IPS DF 4.7 (cell line): Measurements from ENCODE around the gene ZC3HAV1.

Source experiments
- DNase-seq: peaks from one replicate; pipeline ENCODE4 v3.0.0-alpha.2; 2013; ENCODE audit warnings: low spot score; ENCODE audit errors: extremely low read depth

Gene ZC3HAV1

GRCh38 chr7:139023076-139023475, 86.4 kb downstream of the ZC3HAV1 start:
- DNase-seq: no peak

GRCh38 chr7:139022286-139022685, 87.2 kb downstream of the ZC3HAV1 start:
- no peak for DNase-seq

- DNase-seq: no peak
Measured at GRCh38 chr7:139018910-139019309, 90.6 kb downstream of the ZC3HAV1 start.

- no peak for DNase-seq
Measured at GRCh38 chr7:139016931-139017511, 92.5 kb downstream of the ZC3HAV1 start.

GRCh38 chr7:139011373-139011772, 98.1 kb downstream of the ZC3HAV1 start:
- no peak for DNase-seq

GRCh38 chr7:139004321-139005090, 105.0 kb downstream of the ZC3HAV1 start:
- DNase-seq: no peak

GRCh38 chr7:138999414-138999813, 110.1 kb downstream of the ZC3HAV1 start:
- DNase-seq: no peak
